HCEC 1CT (cell line): Measurements from ENCODE around the gene PRR9.
"Not testable (repeated sequence)": the region's sequence is repeated elsewhere in the genome, so short reads cannot be mapped to it uniquely, and the experiment has no call there.

Source experiments
- DNase-seq: peaks from one replicate; pipeline ENCODE4 v3.0.0-alpha.2; 2017

Gene PRR9

GRCh38 chr1:153217212-153217611, at the start of gene PRR9:
Gene PRR9, plus strand, starts transcription at chr1:153217584. Its CDS starts 561 bp downstream, at chr1:153218145.
- DNase-seq, result no peak

GRCh38 chr1:153168686-153169085, 48.7 kb upstream of the PRR9 start:
- DNase-seq, result no peak

GRCh38 chr1:153174624-153175023, 42.8 kb upstream of the PRR9 start:
- no peak for DNase-seq

- no peak for DNase-seq
Measured at GRCh38 chr1:153178922-153179321, 38.5 kb upstream of the PRR9 start.

DNA sequence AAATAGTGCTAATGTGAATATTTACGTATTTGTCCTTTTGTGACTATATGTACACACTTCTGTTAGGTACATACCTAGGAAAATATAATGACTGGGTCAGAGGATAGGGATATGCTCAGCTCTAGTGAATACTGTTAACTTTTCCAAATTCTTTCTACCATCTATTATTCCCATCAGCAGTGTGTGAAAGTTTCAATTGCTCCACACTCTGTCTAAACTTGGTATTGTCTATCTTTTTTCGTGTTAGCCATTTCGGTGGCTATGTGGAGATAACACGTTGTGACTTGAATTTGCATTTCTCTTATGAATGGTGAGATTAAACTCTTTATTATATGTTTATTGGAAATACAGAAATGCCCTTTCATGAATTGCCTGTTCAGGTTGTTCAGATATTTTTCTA, 36.8 kb upstream of the PRR9 start:
- no peak for DNase-seq

GRCh38 chr1:153188301-153188700, 29.1 kb upstream of the PRR9 start:
- DNase-seq, result not testable (repeated sequence)

GRCh38 chr1:153190373-153190772, 27.0 kb upstream of the PRR9 start:
- no peak for DNase-seq

- no peak for DNase-seq
Measured at GRCh38 chr1:153192697-153193096, 24.7 kb upstream of the PRR9 start.

DNA sequence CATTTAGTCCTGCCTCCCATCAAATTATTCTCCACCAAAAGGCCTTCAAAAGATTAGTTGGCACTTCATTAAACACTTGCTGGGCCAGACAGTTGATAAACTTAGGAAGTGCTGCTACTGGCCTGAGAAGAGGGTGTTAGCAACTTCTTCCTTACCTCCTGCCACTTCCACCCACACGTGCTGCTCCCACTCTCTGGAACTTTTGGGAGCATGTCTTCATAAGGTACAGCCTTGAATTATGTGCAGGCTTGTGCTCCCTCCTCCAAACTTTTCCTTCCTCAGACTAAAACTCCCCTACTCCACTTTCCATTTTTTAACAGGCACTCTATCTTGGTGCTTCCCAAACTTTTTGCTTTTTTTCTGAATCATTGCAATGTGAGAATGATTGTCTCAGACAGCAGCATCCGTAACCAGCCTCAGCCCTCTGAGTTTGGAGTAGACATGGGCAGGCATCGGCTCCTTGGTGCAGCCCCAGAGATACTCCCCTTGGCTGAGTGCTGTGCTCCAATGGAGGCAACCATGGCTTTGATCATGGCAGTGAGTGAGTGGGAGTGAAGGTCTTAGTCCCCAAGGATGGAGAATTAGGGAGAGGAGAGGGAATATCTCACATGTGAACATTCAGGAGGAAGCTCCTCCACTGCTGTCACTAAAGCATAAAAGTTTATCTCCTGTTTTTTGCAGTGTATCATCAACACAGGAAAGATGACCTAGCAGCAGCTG, 22.9 kb upstream of the PRR9 start:
- DNase-seq, result no peak

GRCh38 chr1:153195216-153195615, 22.2 kb upstream of the PRR9 start:
- no peak for DNase-seq

DNA sequence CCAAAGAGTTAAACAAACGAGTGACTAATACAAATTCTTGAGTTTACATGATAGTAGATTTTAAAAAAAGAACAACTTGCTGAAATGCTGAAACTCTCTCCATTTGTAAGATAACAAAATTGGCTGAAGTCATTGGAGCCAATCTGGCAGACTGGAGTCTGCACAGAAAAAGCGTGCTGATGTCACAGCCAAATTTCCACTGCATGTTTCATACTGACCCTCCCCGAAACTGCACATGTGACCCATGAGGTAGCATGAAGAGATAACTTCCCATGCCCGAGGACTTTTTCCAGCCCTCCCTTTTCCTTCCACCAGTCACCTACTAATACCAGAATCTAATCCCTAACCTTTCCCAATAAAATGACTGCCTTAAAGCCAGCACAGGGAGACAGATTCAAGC, 15.4 kb upstream of the PRR9 start:
- DNase-seq, result no peak

GRCh38 chr1:153203130-153203529, 14.3 kb upstream of the PRR9 start, which contains the start of gene LELP1:
Gene LELP1, plus strand, starts transcription at chr1:153203430. Its CDS starts 1,278 bp downstream, at chr1:153204708.
- DNase-seq, result no peak

GRCh38 chr1:153206631-153207030, 10.8 kb upstream of the PRR9 start:
- DNase-seq, result no peak

GRCh38 chr1:153210206-153210605, 7.2 kb upstream of the PRR9 start:
- no peak for DNase-seq

DNA sequence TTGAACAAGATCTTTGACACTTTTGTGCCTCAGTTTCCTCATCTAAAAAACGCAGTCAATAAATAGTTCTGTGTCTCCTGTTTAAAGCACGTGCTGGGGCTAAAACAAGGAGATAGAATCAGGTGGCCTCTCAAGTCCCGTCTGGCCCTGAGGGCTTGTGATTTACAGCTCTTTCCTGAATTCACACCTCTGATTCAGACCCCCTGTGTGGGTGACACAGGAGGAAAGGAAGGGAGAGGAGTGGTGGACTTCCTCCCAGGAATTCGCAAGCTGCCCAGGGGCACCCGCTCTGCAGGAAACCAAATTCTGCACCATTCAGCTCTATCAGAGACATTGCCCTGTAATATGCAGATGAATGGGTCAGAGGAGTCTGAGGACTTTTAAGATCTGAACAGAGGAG, 5.2 kb upstream of the PRR9 start:
- DNase-seq, result no peak

- DNase-seq, result no peak
Measured at GRCh38 chr1:153213519-153213918, 3.9 kb upstream of the PRR9 start.

GRCh38 chr1:153217744-153218416, 496 bp downstream of the PRR9 start:
- no peak for DNase-seq

DNA sequence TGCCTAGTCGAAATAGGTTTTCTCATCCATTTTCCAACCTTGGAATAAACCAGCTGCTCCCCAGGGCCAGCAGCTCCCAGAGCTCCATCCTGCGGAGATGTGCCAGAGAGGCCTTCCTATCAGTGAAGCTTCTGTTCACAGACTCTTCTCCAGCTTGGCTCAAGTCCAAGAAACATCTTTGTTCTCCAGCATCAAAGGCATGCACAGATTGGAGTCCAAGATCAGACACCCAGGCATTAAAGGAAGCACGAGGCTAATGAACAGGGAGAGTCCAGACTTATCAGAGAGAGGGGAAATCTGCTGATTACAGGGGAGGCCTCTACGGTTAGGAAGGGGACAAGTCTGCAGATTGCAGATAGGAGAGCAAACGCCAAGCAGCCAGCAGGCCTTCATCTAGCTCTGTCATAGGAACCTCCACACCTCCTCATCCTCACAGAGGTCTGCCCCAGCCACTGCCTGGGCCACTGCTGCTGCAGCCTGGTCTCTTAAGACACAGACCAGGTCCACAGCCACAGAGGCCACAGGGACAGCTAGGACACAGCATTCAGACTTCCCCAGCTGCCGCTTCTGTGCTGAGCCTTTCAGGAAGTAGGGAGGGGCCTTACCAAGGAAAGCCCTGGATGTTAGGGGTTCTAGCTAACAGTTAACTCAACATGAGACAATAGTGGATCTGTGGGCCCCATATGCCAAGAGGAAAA, 3.4 kb downstream of the PRR9 start:
- no peak for DNase-seq

- peak; percentile 47 for DNase-seq
Measured at GRCh38 chr1:153223040-153223891, 5.9 kb downstream of the PRR9 start.

DNA sequence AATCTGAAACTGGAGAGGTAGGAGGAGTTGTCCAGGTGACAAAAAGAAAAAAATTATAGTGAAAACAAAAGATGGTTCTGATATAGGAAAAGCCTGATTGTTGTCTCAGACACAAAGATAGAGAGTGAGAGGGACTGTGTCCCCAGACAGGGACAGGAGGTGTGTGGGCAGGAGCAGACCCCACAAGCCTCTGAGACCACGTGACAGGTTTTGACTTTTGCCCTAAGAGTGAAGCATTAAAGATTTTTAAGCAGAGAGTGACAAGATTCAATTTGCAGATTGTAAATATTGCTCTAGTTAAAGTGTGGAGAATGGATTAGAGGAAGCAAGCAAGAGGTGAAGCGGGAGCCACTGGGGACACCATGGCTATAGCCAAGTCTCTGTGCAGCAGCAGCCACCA, 10.4 kb downstream of the PRR9 start:
- DNase-seq, result no peak

DNA sequence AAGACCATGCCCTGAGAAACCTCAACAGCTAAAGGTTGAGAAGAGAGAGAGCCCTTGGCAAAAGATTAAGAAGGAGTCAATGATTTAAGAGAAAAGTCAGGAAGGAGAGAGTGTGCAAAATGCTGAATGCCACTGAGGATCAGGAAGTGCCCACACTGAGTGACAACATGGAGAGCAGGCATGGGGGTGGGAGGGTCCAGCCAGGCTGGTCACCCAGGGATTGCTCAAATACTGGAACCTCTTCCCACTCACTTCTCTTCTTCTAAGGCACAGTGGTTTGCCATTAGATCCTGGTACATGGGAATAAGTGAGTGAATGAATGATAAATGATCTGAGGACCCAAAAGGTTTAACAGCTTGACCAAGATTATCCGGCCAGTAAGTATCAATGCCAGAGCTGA, 11.1 kb downstream of the PRR9 start:
- no peak for DNase-seq

DNA sequence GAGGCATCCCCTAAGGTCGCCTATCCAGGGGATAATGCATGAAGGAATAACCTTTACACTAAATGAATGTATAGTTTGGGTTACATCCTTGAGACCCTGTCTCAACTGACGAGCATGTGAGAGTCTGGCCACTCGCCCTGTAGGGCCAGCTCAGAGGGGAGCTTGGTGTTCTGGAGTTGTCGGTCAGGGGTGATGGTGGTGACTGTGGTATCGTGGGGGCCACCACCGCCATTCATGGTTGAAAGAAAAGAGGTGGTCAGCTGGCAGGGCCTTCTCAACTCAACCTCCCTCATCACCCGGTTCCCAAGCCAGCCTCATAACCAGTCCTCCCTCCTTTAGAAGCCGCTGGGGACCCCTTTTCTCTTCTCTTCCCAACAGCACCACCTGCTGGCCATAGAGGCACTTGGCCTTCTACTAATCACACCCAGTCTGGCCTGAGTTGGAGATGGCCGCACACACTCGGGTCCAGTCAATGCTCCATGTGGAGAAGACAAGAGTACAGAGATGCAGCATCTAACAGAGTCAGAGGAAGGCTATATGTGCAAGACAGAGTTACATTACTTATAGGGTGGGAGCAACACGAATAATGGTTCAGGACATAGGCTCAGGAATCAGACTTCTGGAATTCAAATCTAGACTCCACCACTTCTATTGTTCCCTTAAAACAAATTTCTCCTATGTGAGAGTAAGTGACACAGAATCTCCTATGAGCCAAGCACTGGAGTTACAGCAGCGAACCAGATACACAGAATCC, 11.9 kb downstream of the PRR9 start:
- DNase-seq, result not testable (repeated sequence)
